ENCODE data around the gene KCTD6.

DNA sequence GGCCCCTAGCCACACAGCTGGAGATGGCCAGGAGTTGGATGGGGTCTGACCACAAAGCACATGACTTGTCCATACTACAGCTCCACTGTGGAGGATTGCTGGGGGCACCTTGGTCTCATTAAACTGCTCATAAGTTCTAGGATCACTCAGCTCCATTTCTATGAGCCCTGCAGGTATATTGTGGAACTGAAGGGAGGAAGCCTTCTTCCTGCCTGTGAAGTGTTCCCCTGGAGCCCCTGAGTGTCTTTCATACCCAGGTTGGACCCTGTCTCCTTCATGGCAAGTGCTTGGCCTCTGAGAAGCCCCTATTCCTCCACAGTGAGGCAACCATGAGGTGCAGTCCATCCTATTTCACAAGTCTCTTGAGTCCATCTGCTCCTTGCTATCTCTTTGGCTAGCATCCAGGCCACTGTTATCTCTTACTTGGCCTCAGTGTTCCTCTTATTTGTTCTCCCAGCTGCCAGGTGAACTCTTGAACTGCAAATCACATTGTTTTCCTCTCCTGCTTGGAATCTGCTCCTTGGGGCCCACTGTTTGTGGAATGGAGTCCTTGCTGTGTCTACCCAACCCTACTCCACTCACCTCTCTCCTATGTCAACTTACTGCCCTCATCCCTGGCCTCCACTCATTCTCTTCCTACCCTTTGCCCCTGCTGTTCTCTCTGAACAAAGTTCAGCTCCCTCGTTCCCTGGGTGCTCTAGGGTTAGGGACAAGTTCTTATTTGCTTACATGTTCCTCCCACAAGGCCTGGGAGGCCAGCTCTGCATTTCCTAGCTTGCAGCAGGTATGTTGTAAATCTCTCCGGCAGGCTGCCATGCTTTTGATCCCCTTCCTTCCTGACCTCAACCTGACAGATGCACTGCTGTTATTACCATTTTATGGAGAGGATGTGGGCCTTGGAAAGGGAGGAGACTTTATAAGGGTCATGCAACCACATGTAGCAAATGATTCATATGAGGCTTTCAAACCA is 43.9 kb downstream of the KCTD6 start:
- TF ChIP-seq, protein P1, sequence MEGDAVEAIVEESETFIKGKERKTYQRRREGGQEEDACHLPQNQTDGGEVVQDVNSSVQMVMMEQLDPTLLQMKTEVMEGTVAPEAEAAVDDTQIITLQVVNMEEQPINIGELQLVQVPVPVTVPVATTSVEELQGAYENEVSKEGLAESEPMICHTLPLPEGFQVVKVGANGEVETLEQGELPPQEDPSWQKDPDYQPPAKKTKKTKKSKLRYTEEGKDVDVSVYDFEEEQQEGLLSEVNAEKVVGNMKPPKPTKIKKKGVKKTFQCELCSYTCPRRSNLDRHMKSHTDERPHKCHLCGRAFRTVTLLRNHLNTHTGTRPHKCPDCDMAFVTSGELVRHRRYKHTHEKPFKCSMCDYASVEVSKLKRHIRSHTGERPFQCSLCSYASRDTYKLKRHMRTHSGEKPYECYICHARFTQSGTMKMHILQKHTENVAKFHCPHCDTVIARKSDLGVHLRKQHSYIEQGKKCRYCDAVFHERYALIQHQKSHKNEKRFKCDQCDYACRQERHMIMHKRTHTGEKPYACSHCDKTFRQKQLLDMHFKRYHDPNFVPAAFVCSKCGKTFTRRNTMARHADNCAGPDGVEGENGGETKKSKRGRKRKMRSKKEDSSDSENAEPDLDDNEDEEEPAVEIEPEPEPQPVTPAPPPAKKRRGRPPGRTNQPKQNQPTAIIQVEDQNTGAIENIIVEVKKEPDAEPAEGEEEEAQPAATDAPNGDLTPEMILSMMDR (IDR thresholded peaks at IDR 0.05; ENCODE audit: insufficient read depth, low read length), result no peak
- TF ChIP-seq, protein P2, sequence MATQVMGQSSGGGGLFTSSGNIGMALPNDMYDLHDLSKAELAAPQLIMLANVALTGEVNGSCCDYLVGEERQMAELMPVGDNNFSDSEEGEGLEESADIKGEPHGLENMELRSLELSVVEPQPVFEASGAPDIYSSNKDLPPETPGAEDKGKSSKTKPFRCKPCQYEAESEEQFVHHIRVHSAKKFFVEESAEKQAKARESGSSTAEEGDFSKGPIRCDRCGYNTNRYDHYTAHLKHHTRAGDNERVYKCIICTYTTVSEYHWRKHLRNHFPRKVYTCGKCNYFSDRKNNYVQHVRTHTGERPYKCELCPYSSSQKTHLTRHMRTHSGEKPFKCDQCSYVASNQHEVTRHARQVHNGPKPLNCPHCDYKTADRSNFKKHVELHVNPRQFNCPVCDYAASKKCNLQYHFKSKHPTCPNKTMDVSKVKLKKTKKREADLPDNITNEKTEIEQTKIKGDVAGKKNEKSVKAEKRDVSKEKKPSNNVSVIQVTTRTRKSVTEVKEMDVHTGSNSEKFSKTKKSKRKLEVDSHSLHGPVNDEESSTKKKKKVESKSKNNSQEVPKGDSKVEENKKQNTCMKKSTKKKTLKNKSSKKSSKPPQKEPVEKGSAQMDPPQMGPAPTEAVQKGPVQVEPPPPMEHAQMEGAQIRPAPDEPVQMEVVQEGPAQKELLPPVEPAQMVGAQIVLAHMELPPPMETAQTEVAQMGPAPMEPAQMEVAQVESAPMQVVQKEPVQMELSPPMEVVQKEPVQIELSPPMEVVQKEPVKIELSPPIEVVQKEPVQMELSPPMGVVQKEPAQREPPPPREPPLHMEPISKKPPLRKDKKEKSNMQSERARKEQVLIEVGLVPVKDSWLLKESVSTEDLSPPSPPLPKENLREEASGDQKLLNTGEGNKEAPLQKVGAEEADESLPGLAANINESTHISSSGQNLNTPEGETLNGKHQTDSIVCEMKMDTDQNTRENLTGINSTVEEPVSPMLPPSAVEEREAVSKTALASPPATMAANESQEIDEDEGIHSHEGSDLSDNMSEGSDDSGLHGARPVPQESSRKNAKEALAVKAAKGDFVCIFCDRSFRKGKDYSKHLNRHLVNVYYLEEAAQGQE (IDR thresholded peaks at IDR 0.05; ENCODE audit: insufficient replicate concordance, low read depth), result no peak
- no peak for TF ChIP-seq SPI1 (IDR thresholded peaks at IDR 0.05; ENCODE audit: borderline replicate concordance, low read depth)

Data from HL-60 (cell line).